B cell (primary cell): ENCODE data around the gene CTNNA2. TPM values are rescaled to one million over a fixed set of nuclear protein-coding genes. Genes with fewer than 3 reads are reported as not detected.

Source experiments
- ATAC-seq: fragments of 200-7000 bp; cut with Tn5 transposase; one replicate; pipeline ENCODE4 v1.10.0; 2021; ENCODE audit warnings: low read depth, mild to moderate bottlenecking, moderate number of reproducible peaks, moderate library complexity
- CTCF ChIA-PET: fragments of 350-600 bp; sonication (Branson Sonifier 250); formaldehyde crosslinking; loops from one replicate; lab custom pipeline; 2021; ENCODE audit warnings: antibody characterized with exemption, inconsistent platforms; lab: Charles Lee
- POLR2A ChIA-PET: fragments of 350-600 bp; sonication (Branson Sonifier 250); formaldehyde crosslinking; loops from one replicate; lab custom pipeline; 2021; ENCODE audit warnings: antibody characterized with exemption; lab: Charles Lee
- DNase-seq: peaks from one replicate; pipeline ENCODE4 v3.0.0; 2013
- H2AFZ ChIP-seq: 2 replicates; pipeline ENCODE4 v1.6.1; 2012; ENCODE audit warnings: mild to moderate bottlenecking, low read depth, low read length; ENCODE audit not compliant: insufficient read depth, poor library complexity, severe bottlenecking
- H3K27ac ChIP-seq, 2 donors: 1 replicate in 1 of 2; 2 replicates in 1 of 2; pipeline ENCODE4 v1.5.1; 2012 to 2013; ENCODE audit warnings: low read length in 2 of 2, mild to moderate bottlenecking in 2 of 2, moderate library complexity in 1 of 2
- H3K27me3 ChIP-seq, 4 experiments: fragments of 200-600 bp in 1 of 4; sonication (generic) in 1 of 4; replicated peaks in 1 of 4; 1 replicate in 2 of 4; 2 replicates in 2 of 4; pipeline versions ENCODE4 v1.6.1 to v1.7.0; 2013 to 2016; ENCODE audit warnings: low read length in 3 of 4, mild to moderate bottlenecking in 2 of 4, mixed read lengths in 1 of 4, moderate library complexity in 1 of 4; ENCODE audit not compliant: insufficient read depth in 4 of 4, control insufficient read depth in 3 of 4; ENCODE audit errors: control extremely low read depth in 1 of 4
- H3K36me3 ChIP-seq, 2 experiments: replicated peaks in 1 of 2; 1 replicate in 1 of 2; 2 replicates in 1 of 2; pipeline versions ENCODE4 v1.6.1 to v1.7.1; 2013; ENCODE audit warnings: low read length in 1 of 2; ENCODE audit not compliant: insufficient read depth in 2 of 2, control insufficient read depth in 1 of 2; ENCODE audit errors: control extremely low read depth in 1 of 2, extremely low read depth in 1 of 2
- H3K4me1 ChIP-seq, 2 donors: fragments of 200-600 bp in 1 of 2; sonication (generic) in 1 of 2; 1 replicate in 1 of 2; 2 replicates in 1 of 2; pipeline versions ENCODE4 v1.5.1 to v1.6.1; 2013 to 2017; ENCODE audit warnings: low read length in 2 of 2; ENCODE audit not compliant: control insufficient read depth in 2 of 2, insufficient read depth in 2 of 2
- H3K4me2 ChIP-seq: replicated peaks from 2 replicates; pipeline ENCODE3; 2012; ENCODE audit warnings: mild to moderate bottlenecking, low read depth, low read length; ENCODE audit not compliant: poor library complexity, severe bottlenecking
- H3K4me3 ChIP-seq, 5 experiments: fragments of 200-600 bp in 1 of 5; sonication (generic) in 1 of 5; 1 replicate in 3 of 5; 2 replicates in 2 of 5; pipeline versions ENCODE4 v1.5.1 to v1.7.0; 2011 to 2016; ENCODE audit warnings: low read length in 4 of 5, mild to moderate bottlenecking in 4 of 5, low read depth in 2 of 5, control low read depth in 1 of 5, moderate library complexity in 1 of 5; ENCODE audit not compliant: insufficient read depth in 1 of 5; ENCODE audit errors: control extremely low read depth in 1 of 5, extremely low read depth in 1 of 5
- H3K79me2 ChIP-seq: fragments of 200-600 bp; sonication (generic); one replicate; pipeline ENCODE4 v1.6.0; 2016; ENCODE audit warnings: low read length; ENCODE audit not compliant: control insufficient read depth, insufficient read depth
- H3K9ac ChIP-seq: fragments of 200-600 bp; sonication (generic); 2 replicates; pipeline ENCODE4 v1.6.1; 2017; ENCODE audit warnings: mild to moderate bottlenecking, low read length, moderate library complexity
- H3K9me3 ChIP-seq, 3 donors: one replicate each; pipeline versions ENCODE4 v1.6.1 to v1.7.1; 2013; ENCODE audit warnings: low read length in 2 of 3; ENCODE audit not compliant: control insufficient read depth in 2 of 3, insufficient read depth in 1 of 3; ENCODE audit errors: control extremely low read depth in 1 of 3
- H4K20me1 ChIP-seq: 2 replicates; pipeline ENCODE4 v1.6.0; 2012; ENCODE audit warnings: mild to moderate bottlenecking, low read length; ENCODE audit not compliant: insufficient read depth, control insufficient read depth, poor library complexity, severe bottlenecking
- H3K27ac Mint-ChIP-seq: one replicate; pipeline ENCODE4 v1.8.0; 2021; ENCODE audit warnings: mixed read lengths
- H3K27me3 Mint-ChIP-seq: one replicate; pipeline ENCODE4 v1.8.0; 2021; ENCODE audit warnings: mixed read lengths
- H3K4me1 Mint-ChIP-seq: one replicate; pipeline ENCODE4 v1.8.0; 2021; ENCODE audit warnings: mixed read lengths
- H3K4me3 Mint-ChIP-seq: one replicate; pipeline ENCODE4 v1.8.0; 2021; ENCODE audit warnings: mixed read lengths
- H3K9me3 Mint-ChIP-seq: one replicate; pipeline ENCODE4 v1.8.0; 2022; ENCODE audit warnings: mixed read lengths; ENCODE audit not compliant: insufficient read depth
- CTCF ChIP-seq: fragments of 200-600 bp; IDR thresholded peaks from one replicate; pipeline ENCODE4 v1.8.0; 2022; ENCODE audit warnings: antibody characterized with exemption, mild to moderate bottlenecking
- EZH2 ChIP-seq: IDR thresholded peaks from 2 replicates; pipeline ENCODE4 v1.6.1; 2012; ENCODE audit warnings: borderline replicate concordance, low read depth, mild to moderate bottlenecking, moderate library complexity, low read length; ENCODE audit not compliant: insufficient read depth, poor library complexity, severe bottlenecking
- WGBS: methylation state at CpG from one replicate; pipeline ENCODE4 v1.1.5; 2013; ENCODE audit warnings: missing lambda C conversion rate; ENCODE audit not compliant: insufficient coverage; 5-methylcytosine and 5-hydroxymethylcytosine counted together
- intact Hi-C: fragments of 100-400 bp; cut with micrococcal nuclease; formaldehyde crosslinking; loops from one replicate; pipeline ENCODE4 v1.10.0; 2022
- polyA plus RNA-seq: library from polyadenylated mRNA; depleted of rRNA; stranded (reverse); fragments of >200 nt; gene quantifications from 2 replicates; pipeline ENCODE4 v1.2.3, GENCODE V29; 2012
- total RNA-seq, 2 donors: library from RNA; stranded (reverse); fragments of 120-200 nt in 1 of 2; gene quantifications; 1 replicate in 1 of 2; 2 replicates in 1 of 2; pipeline versions ENCODE4 v1.2.3 to v1.2.4, GENCODE V29; 2013 to 2022

CTNNA2 gene
- total and polyA plus RNA-seq, 2 donors (not counting 1 experiment from before 2014, with no cell fraction given), result not detected

DNA sequence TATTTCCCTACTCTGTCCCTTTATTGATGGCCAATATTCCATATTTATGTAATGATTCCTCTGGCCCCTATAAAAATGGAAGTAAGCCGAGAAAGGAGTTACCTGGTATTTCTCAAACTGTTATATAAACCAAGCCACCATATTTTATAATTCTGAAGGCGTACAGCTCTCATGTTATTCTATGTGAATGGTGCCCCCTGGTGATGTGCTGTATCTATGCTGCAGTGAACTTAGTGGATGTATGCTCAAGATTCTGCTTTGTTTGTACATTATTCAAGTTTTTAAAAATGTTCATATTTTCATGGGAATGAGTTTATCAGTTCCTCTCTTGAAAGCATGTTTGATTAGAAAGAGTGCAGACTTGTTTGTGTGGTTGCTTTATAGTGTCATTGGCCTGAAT, 986.2 kb downstream of the CTNNA2 start:
- no peak overlapping the region for H3K27ac ChIP-seq
- DNase-seq (no peak), ATAC-seq (no peak)
- H3K79me2 ChIP-seq, result no peaks in the 10 kb centered on the region
- H3K4me3 ChIP-seq, result no peak overlapping the region
- TF ChIP-seq EZH2 (no peak), CTCF (no peak)
- intact Hi-C loops, result no loop called here
- no peaks in the 10 kb centered on the region for H3K36me3 ChIP-seq
- H3K9ac ChIP-seq, result no peak overlapping the region
- H2AFZ ChIP-seq, result no peak overlapping the region
- no peaks in the 10 kb centered on the region for H4K20me1 ChIP-seq
- H3K27me3 Mint-ChIP-seq, result no peaks in the 10 kb centered on the region
- no peaks in the 10 kb centered on the region for H3K27me3 ChIP-seq
- H3K4me1 ChIP-seq, result no peaks in the 10 kb centered on the region
- H3K4me2 ChIP-seq, result no peak overlapping the region
- no peak overlapping the region for H3K4me3 Mint-ChIP-seq
- peaks cover 8% of the 10 kb centered on the region for H3K9me3 Mint-ChIP-seq
- H3K9me3 ChIP-seq, result no peaks in the 10 kb centered on the region
- WGBS, result no CpG with 5 or more reads among the region's 2 CpGs
- no peaks in the 10 kb centered on the region for H3K4me1 Mint-ChIP-seq
- CTCF ChIA-PET, result no interaction called here
- POLR2A ChIA-PET, result no interaction called here
- H3K27ac Mint-ChIP-seq, result no peak overlapping the region

GRCh38 chr2:80501874-80502624, 989.2 kb downstream of the CTNNA2 start:
- no peak for ATAC-seq
- POLR2A ChIA-PET, result no interaction called here
- H3K27ac Mint-ChIP-seq, result no peak overlapping the region

More at GRCh38 chr2:80501874-80502624, 989.2 kb downstream of the CTNNA2 start:
- Mint-ChIP-seq H3K27me3 (no peaks in the 10 kb centered on the region), H3K9me3 (peaks cover 8% of the 10 kb centered on the region), H3K4me1 (no peaks in the 10 kb centered on the region), H3K4me3 (no peak overlapping the region)
- TF ChIP-seq CTCF (no peak), EZH2 (no peak)
- Histone ChIP-seq H2AFZ (no peak overlapping the region), H3K9me3 (no peaks in the 10 kb centered on the region), H3K4me2 (no peak overlapping the region), H3K36me3 (no peaks in the 10 kb centered on the region), H3K4me1 (no peaks in the 10 kb centered on the region), H3K27ac (no peak overlapping the region), H3K9ac (no peak overlapping the region), H3K27me3 (no peaks in the 10 kb centered on the region), H3K4me3 (no peak overlapping the region), H3K79me2 (no peaks in the 10 kb centered on the region), H4K20me1 (no peaks in the 10 kb centered on the region)
- intact Hi-C loops, result no loop called here
- CTCF ChIA-PET, result no interaction called here
- DNase-seq, result no peak
